GM19324 (cell line): ENCODE data around the gene DLGAP4.
A peak's percentile ranks its signal among the peaks of the same experiment; 100 is the strongest.

Source experiments
- ATAC-seq: cut with Tn5 transposase; IDR thresholded peaks from one replicate; pipeline ENCODE4 v1.9.1; 2021; ENCODE audit warnings: mild to moderate bottlenecking, moderate library complexity; ENCODE audit not compliant: unreplicated experiment, low FRiP score

DLGAP4 gene

GRCh38 chr20:36573103-36573797 is 267.1 kb downstream of the DLGAP4 start, which contains the start of gene TGIF2:
TGIF2 (plus strand) TSS chr20:36573597; CDS start chr20:36578775, 5,178 bp downstream.
- peak; percentile 81 for ATAC-seq

DNA sequence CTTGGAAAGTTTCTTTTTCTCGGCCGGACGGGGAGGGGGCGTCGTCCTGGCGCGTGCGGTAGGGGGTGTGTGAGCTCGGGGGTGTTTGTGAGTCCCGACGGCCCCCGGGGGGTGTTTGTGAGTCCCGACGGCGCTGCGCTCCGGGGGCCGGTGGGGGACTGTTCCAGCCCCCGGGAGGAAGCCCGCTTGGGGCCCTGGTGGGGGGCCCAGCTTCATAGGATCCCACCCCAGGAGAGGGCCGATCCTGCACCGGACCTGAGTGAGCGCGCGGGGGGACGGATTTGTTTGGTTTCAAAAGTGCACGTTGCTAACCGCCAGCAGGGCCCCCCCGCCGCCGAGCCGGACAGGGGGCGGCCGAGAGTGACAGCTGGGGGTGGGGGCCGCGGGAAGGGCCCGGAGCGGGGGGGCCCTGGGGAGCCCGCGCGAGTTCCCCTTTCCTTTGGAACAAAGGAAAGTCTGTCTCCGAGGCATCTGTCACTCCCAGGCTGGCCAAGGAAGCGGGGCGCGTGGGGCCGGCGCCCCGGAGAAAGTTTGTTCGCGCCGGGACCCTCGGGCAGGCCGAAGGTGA is 267.7 kb downstream of the DLGAP4 start:
- ATAC-seq = no peak

DNA sequence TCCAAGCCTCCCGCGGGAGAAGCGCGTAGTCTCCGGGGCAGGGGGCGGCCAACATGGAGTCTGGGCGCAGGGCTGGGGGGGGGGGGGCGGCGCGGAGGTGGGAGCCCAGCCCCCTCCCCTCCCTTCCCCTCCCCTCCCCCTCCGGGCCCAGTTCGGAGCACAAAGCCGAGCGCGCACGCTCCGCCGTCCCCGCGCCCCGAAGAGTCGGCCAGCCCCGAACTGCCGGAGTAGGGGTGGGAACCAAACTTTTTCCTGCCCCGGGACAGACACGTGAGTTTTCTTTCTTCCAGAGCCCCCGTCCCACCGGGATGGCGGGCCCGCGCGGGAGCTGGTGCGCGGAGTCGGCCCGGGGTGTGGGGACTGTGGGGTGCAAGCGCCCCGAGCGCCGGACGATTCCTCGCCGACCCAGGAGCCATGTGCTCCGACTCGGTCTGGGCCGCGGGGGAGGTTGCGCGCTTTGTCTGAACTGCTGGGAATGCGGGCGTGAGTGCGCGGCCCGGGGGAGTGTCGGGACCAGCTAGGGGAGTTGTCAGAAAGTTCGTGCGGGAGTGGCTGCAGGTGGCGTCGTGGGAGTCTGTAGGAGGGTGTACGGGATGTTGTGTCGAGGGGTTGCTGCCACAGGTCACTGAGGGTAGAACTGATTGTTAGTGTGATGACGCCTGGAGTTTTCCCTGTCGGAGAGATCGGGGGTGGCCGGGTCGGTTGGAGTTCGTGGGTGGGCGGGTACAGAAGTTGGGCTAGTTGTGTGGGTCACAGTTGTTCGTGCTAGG is 268.4 kb downstream of the DLGAP4 start:
- no peak for ATAC-seq

DNA sequence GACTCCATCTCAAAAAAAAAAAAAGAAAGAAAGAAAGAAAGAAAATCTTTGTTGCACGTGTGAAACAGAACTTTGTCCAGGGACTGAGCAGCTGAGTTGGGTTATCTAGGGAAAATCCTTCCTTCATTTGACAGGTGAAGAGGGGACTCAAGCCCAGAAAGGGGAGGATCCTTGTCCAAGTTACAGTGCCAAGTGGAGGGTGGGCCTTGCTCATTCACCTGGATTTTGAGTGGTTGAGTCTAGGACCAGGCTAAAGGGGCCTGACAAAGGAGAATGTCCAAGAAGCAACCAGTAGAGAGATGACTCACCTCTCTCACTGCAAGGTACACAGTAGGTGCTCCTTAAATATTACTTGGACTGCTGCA is 269.9 kb downstream of the DLGAP4 start:
- ATAC-seq = no peak
